ENCODE data around the gene TTC29.

GRCh38 chr4:146709956-146710355 lies 235.7 kb downstream of the TTC29 start:
- TF ChIP-seq EZH2 (IDR thresholded peaks at IDR 0.05; ENCODE audit: insufficient read depth, poor library complexity, severe bottlenecking) = no peak
- TF ChIP-seq EZH2phosphoT487 (IDR thresholded peaks at IDR 0.05; ENCODE audit: insufficient read depth, low read depth) = no peak

Measured in GM23248 (cell line).